Measurements from ENCODE around the gene B4GALT2. TPM values are rescaled to one million over a fixed set of nuclear protein-coding genes. Genes with fewer than 3 reads are reported as not detected.

Gene B4GALT2
- total RNA-seq, 1 experiment from 2014 or later: 76.8 TPM

DNA sequence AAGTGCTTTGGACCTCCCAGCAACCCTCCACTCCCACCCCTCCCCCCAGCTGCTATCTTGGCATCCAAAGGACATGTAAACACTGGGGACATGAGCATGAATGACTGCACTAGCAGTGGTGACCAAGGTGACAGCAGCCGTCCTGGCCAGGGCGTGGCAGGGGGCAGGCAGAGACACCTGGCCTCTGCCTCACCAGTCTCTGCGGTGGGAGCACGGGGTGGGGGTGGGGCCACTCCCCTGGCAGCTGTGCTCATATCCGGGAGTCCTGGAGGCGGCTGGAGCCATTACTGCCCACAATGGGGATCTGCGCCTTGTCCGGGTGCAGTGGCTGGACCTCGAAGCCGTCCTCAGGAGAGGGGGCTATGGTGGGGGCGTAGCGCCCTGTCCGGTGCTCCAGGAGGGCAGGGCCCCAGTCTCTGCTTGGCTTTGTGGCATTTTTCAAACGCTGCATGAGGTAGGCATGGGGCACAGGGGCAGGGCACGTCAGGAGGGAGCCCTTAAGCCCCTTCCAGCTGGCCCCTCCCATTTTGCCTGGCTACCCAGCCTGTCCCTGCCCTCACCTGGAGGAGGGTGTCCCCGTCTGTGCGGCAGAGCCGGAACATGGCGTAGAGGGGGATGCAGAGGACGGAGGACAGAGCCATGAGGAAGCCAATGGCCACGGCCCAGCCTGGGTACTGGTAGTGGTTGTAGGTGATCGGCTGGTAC lies 18.4 kb downstream of the B4GALT2 start:
- H3K27ac ChIP-seq (ENCODE audit: low read depth, low read length): no peak overlapping the region
- H3K4me2 ChIP-seq (ENCODE audit: low read length): no peak overlapping the region
- no peak for TF ChIP-seq CBX3 (IDR thresholded peaks at IDR 0.05; ENCODE audit: low read depth)
- no TSS peak for BruUV-seq (replicated peaks)
- ChIA-PET CTCF (no interaction called here), RAD21 (ENCODE audit: low non-redundant PET in 1 of 2, low total read pairs in 2 of 2, uncharacterized antibody in 2 of 2, unreplicated experiment in 2 of 2) (no interaction called here), POLR2A (no interaction called here)
- ATAC-seq (no peak), DNase-seq (ENCODE audit: low read depth, low spot score) (no peak)
- no peaks in the 10 kb centered on the region for H3K9me2 ChIP-seq (ENCODE audit: insufficient read depth)
- no peak overlapping the region for H3K9ac ChIP-seq (ENCODE audit: low read length)
- no peak overlapping the region for H2AFZ ChIP-seq (ENCODE audit: low read depth, low read length, poor library complexity, severe bottlenecking)
- peaks cover 5 to 16% of the 10 kb centered on the region in 2 experiments; a peak in 3 of 4 replicates for H3K4me1 ChIP-seq (ENCODE audit: control insufficient read depth in 1 of 2, insufficient read depth in 2 of 2, low read length in 2 of 2)
- H3K36me3 ChIP-seq (ENCODE audit: control insufficient read depth in 1 of 2, insufficient read depth in 2 of 2, low read length in 2 of 2): no peaks in the 10 kb centered on the region
- intact Hi-C loops (cut with micrococcal nuclease): no loop called here
- no peaks in the 10 kb centered on the region for H4K20me1 ChIP-seq (ENCODE audit: insufficient read depth)
- no peak overlapping the region for H3K4me3 ChIP-seq (replicated peaks in 1 of 2; ENCODE audit: low read depth in 1 of 2, low read length in 2 of 2)
- no peaks in the 10 kb centered on the region for H3K27me3 ChIP-seq (ENCODE audit: insufficient read depth, low read length)
- H3K9me3 ChIP-seq (ENCODE audit: control insufficient read depth in 1 of 2, insufficient read depth in 1 of 2, low read depth in 1 of 2, low read length in 2 of 2): no peaks in the 10 kb centered on the region
- H3K79me2 ChIP-seq (ENCODE audit: insufficient read depth, low read length): no peaks in the 10 kb centered on the region

DNA sequence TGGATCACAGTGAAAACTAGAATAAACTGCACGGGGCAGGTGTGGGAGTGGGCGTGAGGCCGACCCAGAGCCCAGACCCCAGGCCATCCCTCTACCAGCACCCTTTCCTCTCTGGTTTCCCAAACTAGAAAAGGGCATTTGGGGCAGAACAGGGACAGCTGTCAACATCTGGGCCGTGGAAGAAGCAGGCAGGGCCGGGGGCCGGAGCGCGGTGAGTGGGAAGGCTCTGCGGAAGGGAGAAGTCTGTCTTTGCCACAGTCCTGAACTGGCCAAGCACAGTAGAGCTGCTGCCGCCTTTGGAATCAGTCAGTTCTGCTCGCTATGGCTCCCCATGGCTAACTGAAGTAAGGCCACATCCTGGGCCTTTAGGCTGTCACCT lies 19.0 kb downstream of the B4GALT2 start:
- RAD21 ChIA-PET (ENCODE audit: low non-redundant PET in 1 of 2, low total read pairs in 2 of 2, uncharacterized antibody in 2 of 2, unreplicated experiment in 2 of 2): no interaction called here

More for the DNA sequence above, 19.0 kb downstream of the B4GALT2 start:
- Histone ChIP-seq H3K27ac (ENCODE audit: low read depth, low read length) (no peak overlapping the region), H3K4me3 (replicated peaks in 1 of 2; ENCODE audit: low read depth in 1 of 2, low read length in 2 of 2) (no peak overlapping the region), H3K9me2 (ENCODE audit: insufficient read depth) (no peaks in the 10 kb centered on the region), H3K4me2 (ENCODE audit: low read length) (no peak overlapping the region), H4K20me1 (ENCODE audit: insufficient read depth) (no peaks in the 10 kb centered on the region), H3K9me3 (ENCODE audit: control insufficient read depth in 1 of 2, insufficient read depth in 1 of 2, low read depth in 1 of 2, low read length in 2 of 2) (no peaks in the 10 kb centered on the region), H3K9ac (ENCODE audit: low read length) (no peak overlapping the region), H3K79me2 (ENCODE audit: insufficient read depth, low read length) (no peaks in the 10 kb centered on the region), H3K36me3 (ENCODE audit: control insufficient read depth in 1 of 2, insufficient read depth in 2 of 2, low read length in 2 of 2) (no peaks in the 10 kb centered on the region), H3K4me1 (ENCODE audit: control insufficient read depth in 1 of 2, insufficient read depth in 2 of 2, low read length in 2 of 2) (peaks cover 5 to 12% of the 10 kb centered on the region in 2 experiments; a peak in 3 of 4 replicates), H2AFZ (ENCODE audit: low read depth, low read length, poor library complexity, severe bottlenecking) (no peak overlapping the region), H3K27me3 (ENCODE audit: insufficient read depth, low read length) (no peaks in the 10 kb centered on the region)
- ATAC-seq: no peak
- no peak for DNase-seq (ENCODE audit: low read depth, low spot score)
- ChIA-PET CTCF (no interaction called here), POLR2A (no interaction called here)
- no TSS peak for BruUV-seq (replicated peaks)
- TF ChIP-seq SIN3A (IDR thresholded peaks at IDR 0.05; ENCODE audit: low read depth) (no peak), JUND (IDR thresholded peaks at IDR 0.05) (no peak), YY1 (IDR thresholded peaks at IDR 0.05; ENCODE audit: extremely low read depth, insufficient replicate concordance, low read depth, low read length) (no peak), ZNF274 (IDR thresholded peaks at IDR 0.05; ENCODE audit: low read depth, low read length) (no peak), TCF7L2 (IDR thresholded peaks at IDR 0.05; ENCODE audit: borderline replicate concordance, extremely low read depth, insufficient read depth, insufficient read length) (no peak), POLR2A (IDR thresholded peaks at IDR 0.05; ENCODE audit: borderline replicate concordance, extremely low read depth, insufficient read depth, insufficient read length) (no peak), CBX3 (IDR thresholded peaks at IDR 0.05; ENCODE audit: low read depth) (no peak), EZH2 (IDR thresholded peaks at IDR 0.05) (no peak), ZFX (IDR thresholded peaks at IDR 0.05) (no peak), EGR1 (IDR thresholded peaks at IDR 0.05; ENCODE audit: low read depth) (no peak), FOSL1 (IDR thresholded peaks at IDR 0.05; ENCODE audit: low read depth) (no peak), ELF1 (IDR thresholded peaks at IDR 0.05; ENCODE audit: borderline replicate concordance, low read depth) (no peak)
- TF ChIP-seq, protein P1, sequence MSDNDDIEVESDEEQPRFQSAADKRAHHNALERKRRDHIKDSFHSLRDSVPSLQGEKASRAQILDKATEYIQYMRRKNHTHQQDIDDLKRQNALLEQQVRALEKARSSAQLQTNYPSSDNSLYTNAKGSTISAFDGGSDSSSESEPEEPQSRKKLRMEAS (IDR thresholded peaks at IDR 0.05): no peak
- TF ChIP-seq, protein P2, sequence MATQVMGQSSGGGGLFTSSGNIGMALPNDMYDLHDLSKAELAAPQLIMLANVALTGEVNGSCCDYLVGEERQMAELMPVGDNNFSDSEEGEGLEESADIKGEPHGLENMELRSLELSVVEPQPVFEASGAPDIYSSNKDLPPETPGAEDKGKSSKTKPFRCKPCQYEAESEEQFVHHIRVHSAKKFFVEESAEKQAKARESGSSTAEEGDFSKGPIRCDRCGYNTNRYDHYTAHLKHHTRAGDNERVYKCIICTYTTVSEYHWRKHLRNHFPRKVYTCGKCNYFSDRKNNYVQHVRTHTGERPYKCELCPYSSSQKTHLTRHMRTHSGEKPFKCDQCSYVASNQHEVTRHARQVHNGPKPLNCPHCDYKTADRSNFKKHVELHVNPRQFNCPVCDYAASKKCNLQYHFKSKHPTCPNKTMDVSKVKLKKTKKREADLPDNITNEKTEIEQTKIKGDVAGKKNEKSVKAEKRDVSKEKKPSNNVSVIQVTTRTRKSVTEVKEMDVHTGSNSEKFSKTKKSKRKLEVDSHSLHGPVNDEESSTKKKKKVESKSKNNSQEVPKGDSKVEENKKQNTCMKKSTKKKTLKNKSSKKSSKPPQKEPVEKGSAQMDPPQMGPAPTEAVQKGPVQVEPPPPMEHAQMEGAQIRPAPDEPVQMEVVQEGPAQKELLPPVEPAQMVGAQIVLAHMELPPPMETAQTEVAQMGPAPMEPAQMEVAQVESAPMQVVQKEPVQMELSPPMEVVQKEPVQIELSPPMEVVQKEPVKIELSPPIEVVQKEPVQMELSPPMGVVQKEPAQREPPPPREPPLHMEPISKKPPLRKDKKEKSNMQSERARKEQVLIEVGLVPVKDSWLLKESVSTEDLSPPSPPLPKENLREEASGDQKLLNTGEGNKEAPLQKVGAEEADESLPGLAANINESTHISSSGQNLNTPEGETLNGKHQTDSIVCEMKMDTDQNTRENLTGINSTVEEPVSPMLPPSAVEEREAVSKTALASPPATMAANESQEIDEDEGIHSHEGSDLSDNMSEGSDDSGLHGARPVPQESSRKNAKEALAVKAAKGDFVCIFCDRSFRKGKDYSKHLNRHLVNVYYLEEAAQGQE (IDR thresholded peaks at IDR 0.05; ENCODE audit: low read depth): no peak
- intact Hi-C loops (cut with micrococcal nuclease): no loop called here

Measured in HCT116 (cell line).